HepG2 (cell line): ENCODE measurements around the gene ASTN1. TPM values are rescaled to one million over a fixed set of nuclear protein-coding genes. Genes with fewer than 3 reads are reported as not detected.

ENCODE experiments used
- ATAC-seq: fragments of 200-7000 bp; cut with Tn5 transposase; 3 replicates; pipeline ENCODE4 v1.9.1; 2020; ENCODE audit warnings: mild to moderate bottlenecking, moderate library complexity
- BruUV-seq: library from RNA; stranded (reverse); fragments of 400-500 nt; replicated peaks from 2 replicates; lab custom pipeline; 2021; lab: Mats Ljungman, UMichigan
- CTCF ChIA-PET: fragments of 300-600 bp; formaldehyde crosslinking; extraction: SDS; loops from one replicate; lab custom pipeline; 2021; ENCODE audit warnings: low total read pairs, inconsistent platforms, low intra/inter-chr PET ratio; lab: Yijun Ruan, JAX
- POLR2A ChIA-PET: fragments of 350-600 bp; sonication (Branson Sonifier 250); formaldehyde crosslinking; loops from one replicate; lab custom pipeline; 2020; ENCODE audit warnings: antibody characterized with exemption, inconsistent platforms; lab: Yijun Ruan, JAX
- DNase-seq: peaks from one replicate; pipeline ENCODE4 v3.0.0-alpha.2; 2015; ENCODE audit warnings: low spot score
- FAIRE-seq: peaks from 3 replicates; lab custom pipeline; 2011; peaks lifted over from hg19 to GRCh38; lab: Jason Lieb, UNC
- H2AFZ ChIP-seq: one replicate; pipeline ENCODE4 v1.6.1; 2011; ENCODE audit warnings: low read length, inconsistent platforms
- H3K27ac ChIP-seq: fragments of 300-600 bp; 3 replicates; pipeline ENCODE4 v1.8.0; 2011; ENCODE audit warnings: mixed run types, mild to moderate bottlenecking, mixed read lengths, low read length, inconsistent platforms; ENCODE audit not compliant: insufficient read depth; ENCODE audit errors: extremely low read length
- H3K27me3 ChIP-seq, 2 experiments: fragments of 200-600 bp in 1 of 2; 2 replicates in 1 of 2; 3 replicates in 1 of 2; pipeline versions ENCODE4 v1.6.0 to v1.8.0; 2011; ENCODE audit warnings: low read length in 2 of 2, mild to moderate bottlenecking in 2 of 2, moderate library complexity in 2 of 2, inconsistent platforms in 1 of 2; ENCODE audit not compliant: insufficient read depth in 2 of 2, control insufficient read depth in 1 of 2
- H3K36me3 ChIP-seq, 2 experiments: fragments of 200-600 bp in 1 of 2; replicated peaks in 1 of 2; 2 replicates in 1 of 2; 3 replicates in 1 of 2; pipeline versions ENCODE4 v1.5.1 to v1.8.0; 2011; ENCODE audit warnings: low read length in 2 of 2, inconsistent platforms in 1 of 2; ENCODE audit not compliant: insufficient read depth in 2 of 2, control insufficient read depth in 1 of 2
- H3K4me1 ChIP-seq: 2 replicates; pipeline ENCODE4 v1.5.1; 2012; ENCODE audit warnings: low read length, inconsistent platforms; ENCODE audit not compliant: insufficient read depth
- H3K4me2 ChIP-seq: 2 replicates; pipeline ENCODE4 v1.6.0; 2011; ENCODE audit warnings: low read depth, low read length, inconsistent platforms
- H3K4me3 ChIP-seq, 3 experiments: fragments of 200-600 bp in 1 of 3; sonication (generic), shearing (Covaris generic) in 1 of 3; replicated peaks in 1 of 3; 2 replicates each; pipeline ENCODE4 v1.5.1; 2011 to 2016; ENCODE audit warnings: low read length in 3 of 3, inconsistent platforms in 2 of 3, low read depth in 2 of 3, mild to moderate bottlenecking in 2 of 3, control low read depth in 1 of 3, mixed read lengths in 1 of 3; ENCODE audit not compliant: insufficient read depth in 1 of 3
- H3K79me2 ChIP-seq: one replicate; pipeline ENCODE4 v1.6.1; 2011; ENCODE audit warnings: low read length, inconsistent platforms; ENCODE audit not compliant: insufficient read depth
- H3K9ac ChIP-seq: 2 replicates; pipeline ENCODE4 v1.6.0; 2011; ENCODE audit warnings: mild to moderate bottlenecking, low read depth, low read length, inconsistent platforms; ENCODE audit not compliant: insufficient read depth
- H3K9me3 ChIP-seq: 2 replicates; pipeline ENCODE4 v1.5.1; 2012; ENCODE audit warnings: mild to moderate bottlenecking, low read length
- H4K20me1 ChIP-seq: 2 replicates; pipeline ENCODE4 v1.6.0; 2011; ENCODE audit warnings: inconsistent platforms, mild to moderate bottlenecking, low read length, moderate library complexity; ENCODE audit not compliant: insufficient read depth
- BHLHE40 ChIP-seq: IDR thresholded peaks from 2 replicates; pipeline ENCODE4 v1.6.1; 2011; ENCODE audit warnings: low read length, improper control_type of control experiment
- BRCA1 ChIP-seq: sonication (generic); formaldehyde crosslinking; IDR thresholded peaks from 2 replicates; pipeline ENCODE4 v1.4.0; 2020; ENCODE audit warnings: missing genetic modification reagents
- CHD2 ChIP-seq: IDR thresholded peaks from 2 replicates; pipeline ENCODE4 v1.6.1; 2011; ENCODE audit warnings: low read depth, low read length, improper control_type of control experiment
- FOXC1 ChIP-seq: sonication (generic); formaldehyde crosslinking; IDR thresholded peaks from 2 replicates; pipeline ENCODE4 v1.8.0; 2022; ENCODE audit warnings: mild to moderate bottlenecking, missing genetic modification reagents, borderline replicate concordance
- JDP2 ChIP-seq: sonication (generic); formaldehyde crosslinking; IDR thresholded peaks from 2 replicates; pipeline ENCODE4 v1.8.1; 2022; ENCODE audit warnings: missing genetic modification reagents, borderline replicate concordance
- KDM6A ChIP-seq: IDR thresholded peaks from 2 replicates; pipeline ENCODE4 v1.6.1; 2016; ENCODE audit warnings: low read depth
- KLF6 ChIP-seq: IDR thresholded peaks from 2 replicates; pipeline ENCODE4 v1.8.0; 2016; ENCODE audit warnings: missing biosample characterization, missing genetic modification reagents
- REXO4 ChIP-seq: sonication (generic); formaldehyde crosslinking; IDR thresholded peaks from 2 replicates; pipeline ENCODE4 v1.8.0; 2022; ENCODE audit warnings: missing genetic modification reagents, mild to moderate bottlenecking, borderline replicate concordance
- TAF15 ChIP-seq: fragments of 200-400 bp; formaldehyde crosslinking; IDR thresholded peaks from one replicate; pipeline ENCODE4 v1.6.1; 2018; ENCODE audit warnings: mild to moderate bottlenecking, low read depth, low read length; ENCODE audit not compliant: poor library complexity, severe bottlenecking
- ZNF333 ChIP-seq: sonication (generic); formaldehyde crosslinking; IDR thresholded peaks from 2 replicates; pipeline ENCODE4 v1.4.0; 2020; ENCODE audit warnings: mild to moderate bottlenecking, missing genetic modification reagents, borderline replicate concordance
- ZNF44 ChIP-seq: sonication (generic); formaldehyde crosslinking; IDR thresholded peaks from 2 replicates; pipeline ENCODE4 v1.5.1; 2020; ENCODE audit warnings: mild to moderate bottlenecking, missing genetic modification reagents
- ZNF451 ChIP-seq: sonication (generic); formaldehyde crosslinking; IDR thresholded peaks from 2 replicates; pipeline ENCODE4 v1.5.0; 2020; ENCODE audit warnings: mild to moderate bottlenecking, missing genetic modification reagents
- ZSCAN25 ChIP-seq: sonication (generic); formaldehyde crosslinking; IDR thresholded peaks from 2 replicates; pipeline ENCODE4 v1.8.0; 2022; ENCODE audit warnings: mild to moderate bottlenecking, missing genetic modification reagents
- WGBS: methylation state at CpG from one replicate; pipeline ENCODE4 v1.1.6; 2017; ENCODE audit warnings: low lambda C conversion rate; 5-methylcytosine and 5-hydroxymethylcytosine counted together
- in situ Hi-C: cut with HindIII; loops from 2 replicates; pipeline ENCODE4 v1.10.0; 2017; ENCODE audit warnings: low pct_unique_long_range_greater_than_20kb; ENCODE audit not compliant: extremely low pct_ligation_motif_present
- intact Hi-C: fragments of 100-400 bp; cut with micrococcal nuclease; formaldehyde crosslinking; loops from one replicate; pipeline ENCODE4 v1.10.0; 2022; ENCODE audit not compliant: unreplicated experiment
- polyA plus RNA-seq, 8 experiments: library from polyadenylated mRNA; depleted of rRNA in 3 of 8; stranded (reverse) in 7 of 8; unstranded in 1 of 8; fragments of >200 nt; fragmentation: Illumina TruSeq in 4 of 8; extraction: Trizol in 4 of 8; gene quantifications; 2 replicates each; pipeline versions ENCODE4 v1.2.1 to v1.2.3, GENCODE V29; 2011 to 2016; ENCODE audit warnings: low read depth in 4 of 8, missing spikeins in 1 of 8, mixed read lengths in 1 of 8; ENCODE audit not compliant: insufficient read depth in 1 of 8
- total RNA-seq, 5 experiments: library from RNA; depleted of rRNA; stranded (reverse); fragments of >200 nt; fragmentation: Illumina TruSeq; extraction: Trizol; gene quantifications; 2 replicates each; pipeline ENCODE4 v1.2.3, GENCODE V29; 2016; ENCODE audit warnings: low read depth in 1 of 5
- TF ChIP-seq, protein P1 (sequence below): sonication (generic); formaldehyde crosslinking; IDR thresholded peaks from 2 replicates; pipeline ENCODE4 v1.8.0; 2022; ENCODE audit warnings: missing genetic modification reagents, low read depth, mild to moderate bottlenecking, borderline replicate concordance
- TF ChIP-seq, protein P2 (sequence below): sonication (generic); formaldehyde crosslinking; IDR thresholded peaks from 2 replicates; pipeline ENCODE4 v1.4.0; 2020; ENCODE audit warnings: missing genetic modification reagents
- TF ChIP-seq, protein P3 (sequence below): sonication (generic); formaldehyde crosslinking; IDR thresholded peaks from 2 replicates; pipeline ENCODE4 v1.8.0; 2022; ENCODE audit warnings: missing genetic modification reagents, mild to moderate bottlenecking, inconsistent platforms, borderline replicate concordance

ASTN1 gene
- total and polyA plus RNA-seq, 2 of the 13 experiments (the other 11 are each of a cell fraction or from before 2014, with no cell fraction given): not detected

DNA sequence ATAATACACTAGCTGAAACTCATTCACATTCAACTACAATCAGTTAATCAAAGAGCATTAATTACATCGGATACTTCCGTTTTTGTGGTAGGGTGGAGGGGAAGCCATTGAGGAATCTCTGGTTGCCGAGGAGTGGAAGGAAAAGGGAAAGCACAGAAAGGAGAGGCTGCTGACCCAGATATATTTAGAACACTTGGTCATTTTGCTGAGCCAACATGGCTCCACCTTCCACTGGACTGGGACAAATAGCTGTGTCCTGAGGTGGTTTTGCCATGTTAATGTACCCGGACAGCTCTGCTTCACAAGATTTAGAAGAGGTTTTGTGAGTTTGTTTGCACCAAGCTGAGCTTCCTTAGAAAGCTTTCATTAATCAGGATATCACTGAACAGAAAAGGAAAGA is 26.2 kb downstream of the ASTN1 start:
- in situ Hi-C loops: no loop called here
- no peak overlapping the region for H3K9ac ChIP-seq
- TF ChIP-seq CHD2: no peak
- no peak for TF ChIP-seq BRCA1 (CRISPR knock-in tag)
- TF ChIP-seq KLF6: no peak
- TF ChIP-seq BHLHE40: no peak
- no peak for TF ChIP-seq ZNF333
- TF ChIP-seq, protein P1, sequence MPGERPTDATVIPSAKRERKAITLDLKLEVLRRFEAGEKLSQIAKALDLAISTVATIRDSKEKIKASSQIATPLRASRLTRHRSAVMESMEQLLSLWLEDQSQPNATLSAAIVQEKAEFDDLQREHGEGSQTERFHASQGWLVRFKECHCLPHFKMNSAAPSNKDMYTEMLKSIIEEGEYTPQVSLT (CRISPR knock-in tag): no peak
- no peak for TF ChIP-seq ZNF451 (CRISPR knock-in tag)
- TF ChIP-seq FOXC1: no peak
- no peak for TF ChIP-seq ZNF44 (CRISPR knock-in tag)
- no peak for TF ChIP-seq KDM6A (CRISPR knock-in tag)
- TF ChIP-seq REXO4 (CRISPR knock-in tag): no peak
- TF ChIP-seq, protein P2, sequence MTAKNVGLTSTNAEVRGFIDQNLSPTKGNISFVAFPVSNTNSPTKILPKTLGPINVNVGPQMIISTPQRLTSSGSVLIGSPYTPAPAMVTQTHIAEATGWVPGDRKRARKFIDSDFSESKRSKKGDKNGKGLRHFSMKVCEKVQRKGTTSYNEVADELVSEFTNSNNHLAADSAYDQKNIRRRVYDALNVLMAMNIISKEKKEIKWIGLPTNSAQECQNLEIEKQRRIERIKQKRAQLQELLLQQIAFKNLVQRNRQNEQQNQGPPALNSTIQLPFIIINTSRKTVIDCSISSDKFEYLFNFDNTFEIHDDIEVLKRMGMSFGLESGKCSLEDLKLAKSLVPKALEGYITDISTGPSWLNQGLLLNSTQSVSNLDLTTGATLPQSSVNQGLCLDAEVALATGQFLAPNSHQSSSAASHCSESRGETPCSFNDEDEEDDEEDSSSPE (CRISPR knock-in tag): no peak
- TF ChIP-seq, protein P3, sequence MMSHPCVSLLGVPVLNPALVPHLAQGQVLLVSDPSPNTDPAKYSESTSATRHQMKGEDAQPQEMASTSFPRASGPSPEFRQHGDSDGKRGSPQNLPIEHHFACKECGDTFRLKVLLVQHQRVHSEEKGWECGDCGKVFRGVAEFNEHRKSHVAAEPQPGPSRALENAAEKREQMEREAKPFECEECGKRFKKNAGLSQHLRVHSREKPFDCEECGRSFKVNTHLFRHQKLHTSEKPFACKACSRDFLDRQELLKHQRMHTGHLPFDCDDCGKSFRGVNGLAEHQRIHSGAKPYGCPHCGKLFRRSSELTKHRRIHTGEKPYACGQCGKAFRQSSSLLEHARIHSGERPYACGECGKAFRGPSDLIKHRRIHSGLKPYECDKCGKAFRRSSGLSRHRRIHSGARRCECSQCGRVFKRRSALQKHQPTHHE (CRISPR knock-in tag): no peak
- TF ChIP-seq JDP2: no peak
- TF ChIP-seq TAF15: no peak
- TF ChIP-seq ZSCAN25 (CRISPR knock-in tag): no peak
- TF ChIP-seq, all 625 proteins: peak for 0
- Histone ChIP-seq H3K4me1 (no peaks in the 10 kb centered on the region), H4K20me1 (no peaks in the 10 kb centered on the region), H3K36me3 (no peaks in the 10 kb centered on the region), H3K27ac (no peak overlapping the region), H3K79me2 (no peaks in the 10 kb centered on the region), H3K27me3 (no peaks in the 10 kb centered on the region), H3K4me2 (no peak overlapping the region), H3K4me3 (no peak overlapping the region), H2AFZ (no peak overlapping the region), H3K9me3 (no peaks in the 10 kb centered on the region)
- DNase-seq (no peak), FAIRE-seq (no peak), ATAC-seq (no peak)
- ChIA-PET CTCF (no interaction called here), POLR2A (no interaction called here)
- intact Hi-C loops: no loop called here
- BruUV-seq: no TSS peak
- 19% methylated on average over 4 of the region's 4 CpGs for WGBS
